Measurements from ENCODE around the gene ZNF385A. TPM values are rescaled to one million over a fixed set of nuclear protein-coding genes. Genes with fewer than 3 reads are reported as not detected.

ZNF385A gene
- total and polyA plus RNA-seq, 3 experiments from 2014 or later: 0.77 to 0.78 TPM; not detected in 1

GRCh38 chr12:54395545-54395944, 11.0 kb upstream of the ZNF385A start:
- Histone ChIP-seq H3K27ac (ENCODE audit: low read depth, low read length) (no peak overlapping the region), H3K36me3 (ENCODE audit: insufficient read depth, low read length) (peaks cover 57% of the 10 kb centered on the region), H3K4me3 (ENCODE audit: low read length) (no peak overlapping the region), H3K27me3 (ENCODE audit: insufficient read depth, low read length, poor library complexity, severe bottlenecking) (no peaks in the 10 kb centered on the region), H3K9me3 (ENCODE audit: low read length) (no peaks in the 10 kb centered on the region), H3K4me1 (ENCODE audit: insufficient read depth, low read length) (peaks cover 26% of the 10 kb centered on the region)
- peaks cover 23 to 38% (median 36%) of the 10 kb centered on the region in 3 donors for H3K4me1 Mint-ChIP-seq
- peak overlapping the region in 2 of 8 donors; percentile 36 to 38 for H3K27ac Mint-ChIP-seq
- no peaks in the 10 kb centered on the region for H3K27me3 Mint-ChIP-seq
- POLR2A ChIA-PET: no interaction called here
- H3K4me3 Mint-ChIP-seq: no peak overlapping the region
- DNase-seq: no peak
- CTCF ChIA-PET: interaction anchor here (1.0 to 11.8 kb wide), 8 partner anchors 9 to 102 kb away, joined by 3 to 386 read pairs (median 6); partner anchors contain the start of genes ITGA5 and NCKAP1L
- no peaks in the 10 kb centered on the region for H3K9me3 Mint-ChIP-seq
- H3K36me3 Mint-ChIP-seq: peaks cover 4 to 64% (median 24%) of the 10 kb centered on the region in 3 donors

GRCh38 chr12:54394986-54395385, 10.5 kb upstream of the ZNF385A start:
- Histone ChIP-seq H3K4me1 (ENCODE audit: insufficient read depth, low read length) (peaks cover 26% of the 10 kb centered on the region), H3K4me3 (ENCODE audit: low read length) (no peak overlapping the region), H3K27ac (ENCODE audit: low read depth, low read length) (no peak overlapping the region), H3K36me3 (ENCODE audit: insufficient read depth, low read length) (peaks cover 52% of the 10 kb centered on the region), H3K27me3 (ENCODE audit: insufficient read depth, low read length, poor library complexity, severe bottlenecking) (no peaks in the 10 kb centered on the region), H3K9me3 (ENCODE audit: low read length) (no peaks in the 10 kb centered on the region)
- no peak for DNase-seq
- peak overlapping the region in 2 of 8 donors; percentile 56 to 76 for H3K27ac Mint-ChIP-seq
- H3K4me1 Mint-ChIP-seq: peaks cover 21 to 36% (median 32%) of the 10 kb centered on the region in 3 donors
- ChIA-PET POLR2A (no interaction called here), CTCF (interaction anchor here (1.1 to 11.8 kb wide), 5 partner anchors 8 to 41 kb away, joined by 3 to 386 read pairs (median 8); partner anchors contain the start of gene ITGA5)
- no peak overlapping the region for H3K4me3 Mint-ChIP-seq
- no peaks in the 10 kb centered on the region for H3K27me3 Mint-ChIP-seq
- H3K9me3 Mint-ChIP-seq: no peaks in the 10 kb centered on the region
- H3K36me3 Mint-ChIP-seq: peaks cover 4 to 59% (median 19%) of the 10 kb centered on the region in 3 donors

GRCh38 chr12:54394281-54394719, 9.8 kb upstream of the ZNF385A start:
- H3K4me1 Mint-ChIP-seq: peaks cover 22 to 39% (median 33%) of the 10 kb centered on the region in 3 donors
- Histone ChIP-seq H3K27me3 (ENCODE audit: insufficient read depth, low read length, poor library complexity, severe bottlenecking) (no peaks in the 10 kb centered on the region), H3K4me3 (ENCODE audit: low read length) (no peak overlapping the region), H3K9me3 (ENCODE audit: low read length) (no peaks in the 10 kb centered on the region), H3K27ac (ENCODE audit: low read depth, low read length) (no peak overlapping the region), H3K36me3 (ENCODE audit: insufficient read depth, low read length) (peaks cover 45% of the 10 kb centered on the region), H3K4me1 (ENCODE audit: insufficient read depth, low read length) (peaks cover 23% of the 10 kb centered on the region)
- no peaks in the 10 kb centered on the region for H3K27me3 Mint-ChIP-seq
- H3K27ac Mint-ChIP-seq: peak overlapping the region in 5 of 8 donors; percentile 23 to 92 (median 64)
- POLR2A ChIA-PET: no interaction called here
- peak overlapping the region in 3 of 7 donors; percentile 34 to 51 (median 34) for H3K4me3 Mint-ChIP-seq
- DNase-seq: peak in 1 of 5 donors; percentile 33
- H3K9me3 Mint-ChIP-seq: no peaks in the 10 kb centered on the region
- CTCF ChIA-PET: interaction anchor here (1.1 to 1.4 kb wide), 2 partner anchors 15 to 169 kb away, joined by 3 to 6 read pairs; no protein-coding TSS in a partner anchor
- H3K36me3 Mint-ChIP-seq: peaks cover 3 to 54% (median 16%) of the 10 kb centered on the region in 3 donors

GRCh38 chr12:54393743-54394142, 9.2 kb upstream of the ZNF385A start:
- peak overlapping the region in 5 of 7 donors; percentile 8 to 54 (median 45) for H3K4me3 Mint-ChIP-seq

GRCh38 chr12:54393207-54393609, 8.7 kb upstream of the ZNF385A start:
- Mint-ChIP-seq H3K4me3 (peak overlapping the region in 1 of 7 donors; percentile 54), H3K4me1 (peaks cover 20 to 36% (median 30%) of the 10 kb centered on the region in 3 donors), H3K27ac (no peak overlapping the region), H3K9me3 (no peaks in the 10 kb centered on the region), H3K36me3 (peaks cover 0 to 47% (median 15%) of the 10 kb centered on the region in 3 donors), H3K27me3 (no peaks in the 10 kb centered on the region)
- H3K4me1 ChIP-seq (ENCODE audit: insufficient read depth, low read length): peaks cover 22% of the 10 kb centered on the region
- no peak for DNase-seq
- H3K9me3 ChIP-seq (ENCODE audit: low read length): no peaks in the 10 kb centered on the region
- ChIA-PET CTCF (interaction anchor here (0.6 to 2.8 kb wide), 7 partner anchors 13 to 170 kb away, joined by 3 to 20 read pairs (median 3); no protein-coding TSS in a partner anchor), POLR2A (no interaction called here)
- no peak overlapping the region for H3K27ac ChIP-seq (ENCODE audit: low read depth, low read length)
- H3K36me3 ChIP-seq (ENCODE audit: insufficient read depth, low read length): peaks cover 34% of the 10 kb centered on the region
- H3K27me3 ChIP-seq (ENCODE audit: insufficient read depth, low read length, poor library complexity, severe bottlenecking): no peaks in the 10 kb centered on the region
- no peak overlapping the region for H3K4me3 ChIP-seq (ENCODE audit: low read length)

More at GRCh38 chr12:54393743-54394142, 9.2 kb upstream of the ZNF385A start:
- H3K36me3 Mint-ChIP-seq: peaks cover 0 to 52% (median 15%) of the 10 kb centered on the region in 3 donors
- peaks cover 22% of the 10 kb centered on the region for H3K4me1 ChIP-seq (ENCODE audit: insufficient read depth, low read length)
- ChIA-PET POLR2A (no interaction called here), CTCF (interaction anchor here (1.0 to 2.8 kb wide), 6 partner anchors 13 to 170 kb away, joined by 3 to 20 read pairs (median 4); no protein-coding TSS in a partner anchor)
- H3K27me3 ChIP-seq (ENCODE audit: insufficient read depth, low read length, poor library complexity, severe bottlenecking): no peaks in the 10 kb centered on the region
- no peaks in the 10 kb centered on the region for H3K9me3 ChIP-seq (ENCODE audit: low read length)
- H3K4me3 ChIP-seq (ENCODE audit: low read length): no peak overlapping the region
- H3K9me3 Mint-ChIP-seq: no peaks in the 10 kb centered on the region
- peak overlapping the region in 5 of 8 donors; percentile 10 to 69 (median 61) for H3K27ac Mint-ChIP-seq
- no peaks in the 10 kb centered on the region for H3K27me3 Mint-ChIP-seq
- H3K27ac ChIP-seq (ENCODE audit: low read depth, low read length): no peak overlapping the region
- DNase-seq: no peak
- peaks cover 20 to 36% (median 30%) of the 10 kb centered on the region in 3 donors for H3K4me1 Mint-ChIP-seq
- H3K36me3 ChIP-seq (ENCODE audit: insufficient read depth, low read length): peaks cover 39% of the 10 kb centered on the region

GRCh38 chr12:54392485-54393206, 8.1 kb upstream of the ZNF385A start:
- peaks cover 22% of the 10 kb centered on the region for H3K4me1 ChIP-seq (ENCODE audit: insufficient read depth, low read length)

GRCh38 chr12:54390668-54391551, 6.4 kb upstream of the ZNF385A start:
- H3K4me3 ChIP-seq (ENCODE audit: low read length): peak overlapping the region; percentile 50
- H3K4me3 Mint-ChIP-seq: peak overlapping the region; percentile 7 to 91 (median 75)
- POLR2A ChIA-PET: interaction anchor here (0.6 kb wide), 1 partner anchor 22 kb away, joined by 3 read pairs; no protein-coding TSS in a partner anchor

More at GRCh38 chr12:54392485-54393206, 8.1 kb upstream of the ZNF385A start:
- Histone ChIP-seq H3K4me3 (ENCODE audit: low read length) (no peak overlapping the region), H3K27ac (ENCODE audit: low read depth, low read length) (no peak overlapping the region), H3K36me3 (ENCODE audit: insufficient read depth, low read length) (peaks cover 29% of the 10 kb centered on the region), H3K9me3 (ENCODE audit: low read length) (no peaks in the 10 kb centered on the region), H3K27me3 (ENCODE audit: insufficient read depth, low read length, poor library complexity, severe bottlenecking) (no peaks in the 10 kb centered on the region)
- DNase-seq: no peak
- peak overlapping the region in 1 of 8 donors; percentile 24 for H3K27ac Mint-ChIP-seq
- H3K36me3 Mint-ChIP-seq: peaks cover 0 to 41% (median 13%) of the 10 kb centered on the region in 3 donors
- H3K4me3 Mint-ChIP-seq: peak overlapping the region in 5 of 7 donors; percentile 19 to 76 (median 24)
- H3K27me3 Mint-ChIP-seq: no peaks in the 10 kb centered on the region
- peaks cover 20 to 36% (median 30%) of the 10 kb centered on the region in 3 donors for H3K4me1 Mint-ChIP-seq
- ChIA-PET CTCF (interaction anchor here (0.6 to 2.8 kb wide), 9 partner anchors 12 to 171 kb away, joined by 3 to 20 read pairs (median 3); no protein-coding TSS in a partner anchor), POLR2A (no interaction called here)
- H3K9me3 Mint-ChIP-seq: no peaks in the 10 kb centered on the region

More at GRCh38 chr12:54390668-54391551, 6.4 kb upstream of the ZNF385A start:
- peaks cover 20 to 36% (median 30%) of the 10 kb centered on the region in 3 donors for H3K4me1 Mint-ChIP-seq
- peak; percentile 60 to 82 (median 69) for DNase-seq
- CTCF ChIA-PET: interaction anchor here (1.1 to 2.8 kb wide), 6 partner anchors 9 to 132 kb away, joined by 3 to 20 read pairs (median 6); no protein-coding TSS in a partner anchor
- H3K27me3 Mint-ChIP-seq: no peaks in the 10 kb centered on the region
- H3K9me3 Mint-ChIP-seq: no peaks in the 10 kb centered on the region
- Histone ChIP-seq H3K4me1 (ENCODE audit: insufficient read depth, low read length) (peaks cover 22% of the 10 kb centered on the region), H3K36me3 (ENCODE audit: insufficient read depth, low read length) (peaks cover 12% of the 10 kb centered on the region), H3K9me3 (ENCODE audit: low read length) (no peaks in the 10 kb centered on the region), H3K27ac (ENCODE audit: low read depth, low read length) (peak overlapping the region; percentile 38), H3K27me3 (ENCODE audit: insufficient read depth, low read length, poor library complexity, severe bottlenecking) (no peaks in the 10 kb centered on the region)
- H3K27ac Mint-ChIP-seq: peak overlapping the region in 2 of 8 donors; percentile 75 to 91
- peaks cover 0 to 24% (median 6%) of the 10 kb centered on the region in 3 donors for H3K36me3 Mint-ChIP-seq

All from CD8-positive, alpha-beta memory T cell (primary cell).